ENCODE measurements around the gene RELN.

DNA sequence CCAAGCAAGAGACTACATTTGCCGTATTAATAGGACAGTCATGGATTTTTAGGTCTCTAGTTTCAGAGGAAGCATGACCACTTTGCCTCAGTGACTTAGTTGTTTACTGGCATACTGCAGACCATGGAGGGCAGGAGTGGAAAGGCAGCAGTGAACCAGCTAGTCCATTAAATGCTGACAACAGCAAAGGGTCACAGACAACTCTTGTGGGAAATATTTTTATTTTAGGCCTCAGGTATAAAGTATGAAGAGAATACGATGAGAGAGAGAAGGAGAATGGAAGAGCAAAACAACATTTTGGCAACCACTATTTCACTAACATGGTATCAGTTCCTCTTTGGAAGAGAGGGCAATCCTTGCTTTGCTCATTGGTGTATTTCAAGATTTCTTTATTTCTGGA, 118.0 kb downstream of the RELN start:
- TF ChIP-seq, protein P1, sequence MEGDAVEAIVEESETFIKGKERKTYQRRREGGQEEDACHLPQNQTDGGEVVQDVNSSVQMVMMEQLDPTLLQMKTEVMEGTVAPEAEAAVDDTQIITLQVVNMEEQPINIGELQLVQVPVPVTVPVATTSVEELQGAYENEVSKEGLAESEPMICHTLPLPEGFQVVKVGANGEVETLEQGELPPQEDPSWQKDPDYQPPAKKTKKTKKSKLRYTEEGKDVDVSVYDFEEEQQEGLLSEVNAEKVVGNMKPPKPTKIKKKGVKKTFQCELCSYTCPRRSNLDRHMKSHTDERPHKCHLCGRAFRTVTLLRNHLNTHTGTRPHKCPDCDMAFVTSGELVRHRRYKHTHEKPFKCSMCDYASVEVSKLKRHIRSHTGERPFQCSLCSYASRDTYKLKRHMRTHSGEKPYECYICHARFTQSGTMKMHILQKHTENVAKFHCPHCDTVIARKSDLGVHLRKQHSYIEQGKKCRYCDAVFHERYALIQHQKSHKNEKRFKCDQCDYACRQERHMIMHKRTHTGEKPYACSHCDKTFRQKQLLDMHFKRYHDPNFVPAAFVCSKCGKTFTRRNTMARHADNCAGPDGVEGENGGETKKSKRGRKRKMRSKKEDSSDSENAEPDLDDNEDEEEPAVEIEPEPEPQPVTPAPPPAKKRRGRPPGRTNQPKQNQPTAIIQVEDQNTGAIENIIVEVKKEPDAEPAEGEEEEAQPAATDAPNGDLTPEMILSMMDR (conservative IDR thresholded peaks at IDR 0.05) = no peak
- TF ChIP-seq EZH2 (IDR thresholded peaks at IDR 0.05; ENCODE audit: low read depth) = no peak
